Measurements from ENCODE around the gene CDKN2B. TPM values are rescaled to one million over a fixed set of nuclear protein-coding genes. Genes with fewer than 3 reads are reported as not detected.

The CDKN2B gene
- total and polyA plus RNA-seq, 2 of the 13 experiments (the other 11 are each of a cell fraction or from before 2014, with no cell fraction given): 1.4 to 1.5 TPM

DNA sequence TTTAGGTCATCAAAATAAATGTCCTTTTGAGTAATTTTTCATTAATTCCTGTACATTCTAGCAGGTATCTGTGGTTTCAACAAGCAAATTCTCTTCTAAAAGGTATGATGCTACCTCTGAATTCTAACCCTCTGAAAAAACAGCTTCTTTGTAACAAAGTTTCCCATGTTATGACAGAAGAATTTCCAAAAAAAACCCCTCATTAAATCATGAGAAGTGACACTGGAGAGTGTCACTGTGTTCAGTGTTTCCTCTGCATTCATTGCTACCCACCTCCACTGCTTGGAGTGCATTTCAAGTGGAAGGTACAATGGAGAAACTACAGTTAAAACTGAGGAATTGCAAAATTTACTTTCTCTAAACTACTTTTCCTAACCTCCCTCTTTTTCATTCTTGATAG, 25.0 kb downstream of the CDKN2B start:
- Histone ChIP-seq H4K20me1 (ENCODE audit: insufficient read depth, low read length) (no peaks in the 10 kb centered on the region), H3K79me2 (ENCODE audit: insufficient read depth, low read length) (no peaks in the 10 kb centered on the region), H3K9ac (ENCODE audit: insufficient read depth, low read depth, low read length) (no peak overlapping the region), H3K36me3 (replicated peaks in 1 of 2; ENCODE audit: control insufficient read depth in 1 of 2, insufficient read depth in 2 of 2, low read length in 2 of 2) (no peaks in the 10 kb centered on the region), H3K9me3 (ENCODE audit: low read length) (no peaks in the 10 kb centered on the region), H3K4me1 (ENCODE audit: insufficient read depth, low read length) (no peaks in the 10 kb centered on the region), H3K27me3 (ENCODE audit: control insufficient read depth in 1 of 2, insufficient read depth in 2 of 2, low read length in 2 of 2) (no peaks in the 10 kb centered on the region), H2AFZ (ENCODE audit: low read length) (no peak overlapping the region), H3K27ac (ENCODE audit: extremely low read length, insufficient read depth, low read length) (no peak overlapping the region), H3K4me2 (ENCODE audit: low read depth, low read length) (no peak overlapping the region), H3K4me3 (replicated peaks in 1 of 3; ENCODE audit: insufficient read depth in 1 of 3, low read depth in 2 of 3, low read length in 3 of 3) (no peak overlapping the region)
- DNase-seq (ENCODE audit: low spot score): no peak
- ATAC-seq: no peak
- no peak for FAIRE-seq
- ChIA-PET POLR2A (interaction anchor here (1.1 kb wide), 1 partner anchor 25 kb away, joined by 3 read pairs; the partner anchor contains the start of gene CDKN2B), CTCF (ENCODE audit: low intra/inter-chr PET ratio, low total read pairs) (no interaction called here)
- in situ Hi-C loops (cut with HindIII; ENCODE audit: extremely low pct_ligation_motif_present, low pct_unique_long_range_greater_than_20kb) (no loop called here), intact Hi-C loops (cut with micrococcal nuclease; ENCODE audit: unreplicated experiment) (no loop called here)
- BruUV-seq (replicated peaks): no TSS peak
- TF ChIP-seq, protein P1, sequence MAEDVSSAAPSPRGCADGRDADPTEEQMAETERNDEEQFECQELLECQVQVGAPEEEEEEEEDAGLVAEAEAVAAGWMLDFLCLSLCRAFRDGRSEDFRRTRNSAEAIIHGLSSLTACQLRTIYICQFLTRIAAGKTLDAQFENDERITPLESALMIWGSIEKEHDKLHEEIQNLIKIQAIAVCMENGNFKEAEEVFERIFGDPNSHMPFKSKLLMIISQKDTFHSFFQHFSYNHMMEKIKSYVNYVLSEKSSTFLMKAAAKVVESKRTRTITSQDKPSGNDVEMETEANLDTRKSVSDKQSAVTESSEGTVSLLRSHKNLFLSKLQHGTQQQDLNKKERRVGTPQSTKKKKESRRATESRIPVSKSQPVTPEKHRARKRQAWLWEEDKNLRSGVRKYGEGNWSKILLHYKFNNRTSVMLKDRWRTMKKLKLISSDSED (CRISPR knock-in tag; IDR thresholded peaks at IDR 0.05): no peak
- no peak for TF ChIP-seq ZIK1 (CRISPR knock-in tag; IDR thresholded peaks at IDR 0.05; ENCODE audit: borderline replicate concordance, low read depth)

DNA sequence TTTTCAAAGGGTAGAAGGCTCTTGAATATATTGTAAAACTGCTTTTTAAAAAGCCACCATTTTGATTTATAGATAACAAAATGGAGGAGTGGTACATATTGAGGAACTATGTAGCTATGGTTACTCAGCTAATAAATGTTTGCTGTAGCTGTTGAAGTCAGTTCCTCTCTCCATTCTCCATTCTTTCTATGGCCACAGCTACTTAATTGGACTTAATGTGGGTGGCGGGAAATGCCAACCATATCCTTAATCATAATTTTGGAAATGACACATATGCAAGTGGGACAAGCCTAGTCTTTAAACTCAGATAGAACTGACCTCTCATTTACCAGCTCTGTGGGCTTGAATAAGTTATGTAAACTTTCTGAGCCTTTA, 25.6 kb downstream of the CDKN2B start:
- Histone ChIP-seq H3K27me3 (ENCODE audit: control insufficient read depth in 1 of 2, insufficient read depth in 2 of 2, low read length in 2 of 2) (no peaks in the 10 kb centered on the region), H3K9ac (ENCODE audit: insufficient read depth, low read depth, low read length) (no peak overlapping the region), H3K27ac (ENCODE audit: extremely low read length, insufficient read depth, low read length) (no peak overlapping the region), H3K4me2 (ENCODE audit: low read depth, low read length) (no peak overlapping the region), H4K20me1 (ENCODE audit: insufficient read depth, low read length) (no peaks in the 10 kb centered on the region), H3K79me2 (ENCODE audit: insufficient read depth, low read length) (no peaks in the 10 kb centered on the region), H3K4me3 (replicated peaks in 1 of 3; ENCODE audit: insufficient read depth in 1 of 3, low read depth in 2 of 3, low read length in 3 of 3) (no peak overlapping the region), H2AFZ (ENCODE audit: low read length) (no peak overlapping the region), H3K36me3 (replicated peaks in 1 of 2; ENCODE audit: control insufficient read depth in 1 of 2, insufficient read depth in 2 of 2, low read length in 2 of 2) (no peaks in the 10 kb centered on the region), H3K4me1 (ENCODE audit: insufficient read depth, low read length) (no peaks in the 10 kb centered on the region), H3K9me3 (ENCODE audit: low read length) (no peaks in the 10 kb centered on the region)
- 10% methylated on average over 1 of the region's 1 CpG for WGBS (ENCODE audit: low lambda C conversion rate)
- no peak for ATAC-seq
- intact Hi-C loops (cut with micrococcal nuclease; ENCODE audit: unreplicated experiment): no loop called here
- ChIA-PET CTCF (ENCODE audit: low intra/inter-chr PET ratio, low total read pairs) (no interaction called here), POLR2A (interaction anchor here (1.1 kb wide), 1 partner anchor 25 kb away, joined by 3 read pairs; the partner anchor contains the start of gene CDKN2B)
- in situ Hi-C loops (cut with HindIII; ENCODE audit: extremely low pct_ligation_motif_present, low pct_unique_long_range_greater_than_20kb): no loop called here
- no TSS peak for BruUV-seq (replicated peaks)
- no peak for FAIRE-seq
- DNase-seq (ENCODE audit: low spot score): no peak
- TF ChIP-seq DPF2 (CRISPR knock-in tag; IDR thresholded peaks at IDR 0.05; ENCODE audit: borderline replicate concordance, low read depth) (no peak), TAF1 (CRISPR knock-in tag; IDR thresholded peaks at IDR 0.05) (no peak), ZNF7 (CRISPR knock-in tag; IDR thresholded peaks at IDR 0.05) (no peak), EED (CRISPR knock-in tag; IDR thresholded peaks at IDR 0.05) (no peak), ZNF569 (CRISPR knock-in tag; IDR thresholded peaks at IDR 0.05; ENCODE audit: borderline replicate concordance) (no peak), ERF (CRISPR knock-in tag; IDR thresholded peaks at IDR 0.05) (no peak), TSC22D2 (CRISPR knock-in tag; IDR thresholded peaks at IDR 0.05; ENCODE audit: borderline replicate concordance) (no peak), ZNF839 (CRISPR knock-in tag; IDR thresholded peaks at IDR 0.05; ENCODE audit: borderline replicate concordance) (no peak)
- TF ChIP-seq, protein P2, sequence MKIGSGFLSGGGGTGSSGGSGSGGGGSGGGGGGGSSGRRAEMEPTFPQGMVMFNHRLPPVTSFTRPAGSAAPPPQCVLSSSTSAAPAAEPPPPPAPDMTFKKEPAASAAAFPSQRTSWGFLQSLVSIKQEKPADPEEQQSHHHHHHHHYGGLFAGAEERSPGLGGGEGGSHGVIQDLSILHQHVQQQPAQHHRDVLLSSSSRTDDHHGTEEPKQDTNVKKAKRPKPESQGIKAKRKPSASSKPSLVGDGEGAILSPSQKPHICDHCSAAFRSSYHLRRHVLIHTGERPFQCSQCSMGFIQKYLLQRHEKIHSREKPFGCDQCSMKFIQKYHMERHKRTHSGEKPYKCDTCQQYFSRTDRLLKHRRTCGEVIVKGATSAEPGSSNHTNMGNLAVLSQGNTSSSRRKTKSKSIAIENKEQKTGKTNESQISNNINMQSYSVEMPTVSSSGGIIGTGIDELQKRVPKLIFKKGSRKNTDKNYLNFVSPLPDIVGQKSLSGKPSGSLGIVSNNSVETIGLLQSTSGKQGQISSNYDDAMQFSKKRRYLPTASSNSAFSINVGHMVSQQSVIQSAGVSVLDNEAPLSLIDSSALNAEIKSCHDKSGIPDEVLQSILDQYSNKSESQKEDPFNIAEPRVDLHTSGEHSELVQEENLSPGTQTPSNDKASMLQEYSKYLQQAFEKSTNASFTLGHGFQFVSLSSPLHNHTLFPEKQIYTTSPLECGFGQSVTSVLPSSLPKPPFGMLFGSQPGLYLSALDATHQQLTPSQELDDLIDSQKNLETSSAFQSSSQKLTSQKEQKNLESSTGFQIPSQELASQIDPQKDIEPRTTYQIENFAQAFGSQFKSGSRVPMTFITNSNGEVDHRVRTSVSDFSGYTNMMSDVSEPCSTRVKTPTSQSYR (CRISPR knock-in tag; IDR thresholded peaks at IDR 0.05; ENCODE audit: borderline replicate concordance): no peak
- TF ChIP-seq, protein P3, sequence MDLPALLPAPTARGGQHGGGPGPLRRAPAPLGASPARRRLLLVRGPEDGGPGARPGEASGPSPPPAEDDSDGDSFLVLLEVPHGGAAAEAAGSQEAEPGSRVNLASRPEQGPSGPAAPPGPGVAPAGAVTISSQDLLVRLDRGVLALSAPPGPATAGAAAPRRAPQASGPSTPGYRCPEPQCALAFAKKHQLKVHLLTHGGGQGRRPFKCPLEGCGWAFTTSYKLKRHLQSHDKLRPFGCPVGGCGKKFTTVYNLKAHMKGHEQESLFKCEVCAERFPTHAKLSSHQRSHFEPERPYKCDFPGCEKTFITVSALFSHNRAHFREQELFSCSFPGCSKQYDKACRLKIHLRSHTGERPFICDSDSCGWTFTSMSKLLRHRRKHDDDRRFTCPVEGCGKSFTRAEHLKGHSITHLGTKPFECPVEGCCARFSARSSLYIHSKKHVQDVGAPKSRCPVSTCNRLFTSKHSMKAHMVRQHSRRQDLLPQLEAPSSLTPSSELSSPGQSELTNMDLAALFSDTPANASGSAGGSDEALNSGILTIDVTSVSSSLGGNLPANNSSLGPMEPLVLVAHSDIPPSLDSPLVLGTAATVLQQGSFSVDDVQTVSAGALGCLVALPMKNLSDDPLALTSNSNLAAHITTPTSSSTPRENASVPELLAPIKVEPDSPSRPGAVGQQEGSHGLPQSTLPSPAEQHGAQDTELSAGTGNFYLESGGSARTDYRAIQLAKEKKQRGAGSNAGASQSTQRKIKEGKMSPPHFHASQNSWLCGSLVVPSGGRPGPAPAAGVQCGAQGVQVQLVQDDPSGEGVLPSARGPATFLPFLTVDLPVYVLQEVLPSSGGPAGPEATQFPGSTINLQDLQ (CRISPR knock-in tag; IDR thresholded peaks at IDR 0.05): no peak
